Body of pancreas (tissue), 4 donors: Measurements from ENCODE around the gene TARP.
"Not testable (repeated sequence)": the region's sequence is repeated elsewhere in the genome, so short reads cannot be mapped to it uniquely, and the experiment has no call there.

ENCODE experiments used
- ATAC-seq: fragments of 150-250 bp; one replicate; pipeline ENCODE4 v1.9.1; 2016
- DNase-seq, 4 donors: peaks; one replicate each; pipeline ENCODE4 v3.0.0-alpha.2; 2019
- H3K27ac ChIP-seq, 4 donors: fragments of 200-600 bp; sonication (generic); 1 replicate in 3 of 4; 2 replicates in 1 of 4; pipeline versions ENCODE4 v1.5.1 to v1.6.1; 2016 to 2019; ENCODE audit warnings: mild to moderate bottlenecking in 1 of 4, mixed read lengths in 1 of 4, moderate library complexity in 1 of 4
- H3K27me3 ChIP-seq, 2 donors: fragments of 200-600 bp; sonication (generic); one replicate each; pipeline ENCODE4 v1.6.0; 2016; ENCODE audit warnings: mild to moderate bottlenecking in 1 of 2
- H3K36me3 ChIP-seq, 2 donors: fragments of 200-600 bp; sonication (generic); replicated peaks in 1 of 2; 2 replicates each; pipeline ENCODE4 v1.5.1; 2016; ENCODE audit warnings: low read depth in 2 of 2; ENCODE audit not compliant: insufficient read depth in 1 of 2
- H3K4me1 ChIP-seq: fragments of 200-600 bp; sonication (generic); one replicate; pipeline ENCODE4 v1.6.0; 2016
- H3K4me3 ChIP-seq, 2 donors: fragments of 200-600 bp; sonication (generic); 1 replicate in 1 of 2; 2 replicates in 1 of 2; pipeline ENCODE4 v1.5.1; 2016 to 2019
- H3K9me3 ChIP-seq, 3 donors: fragments of 200-600 bp; sonication (generic); 1 replicate in 2 of 3; 2 replicates in 1 of 3; pipeline ENCODE4 v1.5.1; 2016
- POLR2A ChIP-seq, 3 donors: fragments of 450-650 bp; IDR thresholded peaks; one replicate each; pipeline ENCODE4 v1.6.1; 2016; ENCODE audit warnings: antibody characterized with exemption in 3 of 3, mild to moderate bottlenecking in 2 of 3
- WGBS, 2 donors: methylation state at CpG; one replicate each; pipeline ENCODE4 v1.1.5; 2017; 5-methylcytosine and 5-hydroxymethylcytosine counted together
- intact Hi-C: fragments of 100-400 bp; cut with DNase I; formaldehyde crosslinking; loops from one replicate; pipeline ENCODE4 v1.15.1; 2023
- TF ChIP-seq, protein P1 (sequence below), 7 experiments: fragments of 450-650 bp in 4 of 7; fragments of 200-600 bp in 3 of 7; sonication (generic) in 3 of 7; IDR thresholded peaks; one replicate each; pipeline ENCODE4 v1.5.1; 2016 to 2019; ENCODE audit warnings: antibody characterized with exemption in 7 of 7

TARP gene

GRCh38 chr7:38248069-38248567 is 25.3 kb downstream of the TARP start:
- Histone ChIP-seq H3K4me1 (no peaks in the 10 kb centered on the region), H3K27me3 (no peaks in the 10 kb centered on the region), H3K36me3 (no peaks in the 10 kb centered on the region), H3K9me3 (no peaks in the 10 kb centered on the region), H3K27ac (no peak overlapping the region), H3K4me3 (no peak overlapping the region)
- WGBS, 2 donors = 70 to 85% methylated on average over 5 of the region's 5 CpGs
- no peak for TF ChIP-seq POLR2A (IDR thresholded peaks at IDR 0.05)
- TF ChIP-seq, protein P1, sequence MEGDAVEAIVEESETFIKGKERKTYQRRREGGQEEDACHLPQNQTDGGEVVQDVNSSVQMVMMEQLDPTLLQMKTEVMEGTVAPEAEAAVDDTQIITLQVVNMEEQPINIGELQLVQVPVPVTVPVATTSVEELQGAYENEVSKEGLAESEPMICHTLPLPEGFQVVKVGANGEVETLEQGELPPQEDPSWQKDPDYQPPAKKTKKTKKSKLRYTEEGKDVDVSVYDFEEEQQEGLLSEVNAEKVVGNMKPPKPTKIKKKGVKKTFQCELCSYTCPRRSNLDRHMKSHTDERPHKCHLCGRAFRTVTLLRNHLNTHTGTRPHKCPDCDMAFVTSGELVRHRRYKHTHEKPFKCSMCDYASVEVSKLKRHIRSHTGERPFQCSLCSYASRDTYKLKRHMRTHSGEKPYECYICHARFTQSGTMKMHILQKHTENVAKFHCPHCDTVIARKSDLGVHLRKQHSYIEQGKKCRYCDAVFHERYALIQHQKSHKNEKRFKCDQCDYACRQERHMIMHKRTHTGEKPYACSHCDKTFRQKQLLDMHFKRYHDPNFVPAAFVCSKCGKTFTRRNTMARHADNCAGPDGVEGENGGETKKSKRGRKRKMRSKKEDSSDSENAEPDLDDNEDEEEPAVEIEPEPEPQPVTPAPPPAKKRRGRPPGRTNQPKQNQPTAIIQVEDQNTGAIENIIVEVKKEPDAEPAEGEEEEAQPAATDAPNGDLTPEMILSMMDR (IDR thresholded peaks at IDR 0.05) = no peak
- DNase-seq (no peak), ATAC-seq (no peak)
- intact Hi-C loops = no loop called here

- intact Hi-C loops = no loop called here
- Histone ChIP-seq H3K4me3 (no peak overlapping the region), H3K27ac (no peak overlapping the region), H3K36me3 (no peaks in the 10 kb centered on the region), H3K27me3 (no peaks in the 10 kb centered on the region), H3K4me1 (no peaks in the 10 kb centered on the region), H3K9me3 (no peaks in the 10 kb centered on the region)
- 49 to 60% methylated on average over 3 of the region's 3 CpGs for WGBS, 2 donors
- TF ChIP-seq POLR2A (IDR thresholded peaks at IDR 0.05) = no peak
- TF ChIP-seq, protein P1 (IDR thresholded peaks at IDR 0.05) = no peak
- ATAC-seq = no peak
- DNase-seq = no peak
These were observed 27.9 kb downstream of the TARP start for GRCh38 chr7:38245409-38245977.

- intact Hi-C loops = no loop called here
- Histone ChIP-seq H3K27ac (no peak overlapping the region), H3K4me3 (no peak overlapping the region), H3K9me3 (no peaks in the 10 kb centered on the region), H3K36me3 (no peaks in the 10 kb centered on the region), H3K4me1 (no peaks in the 10 kb centered on the region), H3K27me3 (no peaks in the 10 kb centered on the region)
- no peak for TF ChIP-seq POLR2A (IDR thresholded peaks at IDR 0.05)
- TF ChIP-seq, protein P1 (IDR thresholded peaks at IDR 0.05) = no peak
- no peak for DNase-seq
- 87 to 91% methylated on average over 14 of the region's 14 CpGs for WGBS, 2 donors
- no peak for ATAC-seq
These were observed 28.9 kb downstream of the TARP start for GRCh38 chr7:38244516-38244915.

DNA sequence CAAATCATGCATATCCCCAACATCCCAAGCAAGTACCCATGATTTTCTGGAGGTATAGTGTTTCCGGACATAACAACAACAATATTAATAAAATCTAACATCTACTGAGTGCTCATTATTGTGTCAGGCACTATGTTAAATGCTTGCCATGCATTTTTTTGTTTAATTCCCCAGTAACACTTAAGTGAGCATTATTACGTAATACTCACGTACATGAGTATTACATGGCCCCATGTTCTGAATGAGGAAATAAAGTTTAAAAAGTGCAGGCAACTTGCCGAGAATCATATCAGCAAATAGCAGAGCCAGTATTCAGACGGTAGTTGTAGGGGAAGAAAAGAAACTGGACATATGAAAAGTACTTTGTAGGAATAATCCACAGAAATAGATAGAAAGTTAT is 30.1 kb downstream of the TARP start:
- H3K4me3 ChIP-seq, H3K27ac ChIP-seq, H3K36me3 ChIP-seq, DNase-seq, H3K4me1 ChIP-seq, intact Hi-C loops, H3K9me3 ChIP-seq, H3K27me3 ChIP-seq: not testable (repeated sequence)
- WGBS, 2 donors = 33 to 41% methylated on average over 5 of the region's 5 CpGs
- ATAC-seq = peak; percentile 65

DNA sequence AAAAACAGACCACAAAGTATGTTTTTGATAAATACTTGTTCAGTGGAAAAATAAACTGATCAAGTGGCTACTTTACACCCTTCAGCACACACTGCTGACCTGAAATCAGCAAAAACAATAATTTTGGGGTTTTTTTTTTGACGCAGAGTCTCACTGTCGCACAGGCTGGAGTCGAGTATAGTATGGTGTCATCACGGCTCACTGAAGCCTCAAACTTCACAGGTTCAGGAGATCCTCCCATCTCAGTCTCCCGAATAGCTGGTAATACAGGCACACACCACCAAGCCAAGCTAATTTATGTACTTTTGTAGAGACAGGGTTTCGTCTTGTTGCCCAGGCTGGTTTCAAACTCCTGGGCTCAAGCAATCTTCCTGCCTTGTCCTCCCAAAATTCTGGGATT is 30.6 kb downstream of the TARP start:
- H3K9me3 ChIP-seq = no peaks in the 10 kb centered on the region
- ATAC-seq = no peak
- no peaks in the 10 kb centered on the region for H3K4me1 ChIP-seq
- no peaks in the 10 kb centered on the region for H3K36me3 ChIP-seq
- H3K27me3 ChIP-seq = no peaks in the 10 kb centered on the region
- WGBS, 2 donors = 82 to 89% methylated on average over 6 of the region's 6 CpGs
- no peak for TF ChIP-seq POLR2A (IDR thresholded peaks at IDR 0.05)
- TF ChIP-seq, protein P1 (IDR thresholded peaks at IDR 0.05) = no peak
- H3K27ac ChIP-seq = no peak overlapping the region
- intact Hi-C loops = no loop called here
- H3K4me3 ChIP-seq = no peak overlapping the region
- DNase-seq = no peak
